HepG2 (cell line): ENCODE measurements around the gene VARS2. TPM values are rescaled to one million over a fixed set of nuclear protein-coding genes. Genes with fewer than 3 reads are reported as not detected.

Experiments
- ATAC-seq: fragments of 200-7000 bp; cut with Tn5 transposase; 3 replicates; pipeline ENCODE4 v1.9.1; 2020; ENCODE audit warnings: mild to moderate bottlenecking, moderate library complexity
- BruUV-seq: library from RNA; stranded (reverse); fragments of 400-500 nt; replicated peaks from 2 replicates; lab custom pipeline; 2021; lab: Mats Ljungman, UMichigan
- CTCF ChIA-PET: fragments of 300-600 bp; formaldehyde crosslinking; extraction: SDS; loops from one replicate; lab custom pipeline; 2021; ENCODE audit warnings: low total read pairs, inconsistent platforms, low intra/inter-chr PET ratio; lab: Yijun Ruan, JAX
- POLR2A ChIA-PET: fragments of 350-600 bp; sonication (Branson Sonifier 250); formaldehyde crosslinking; loops from one replicate; lab custom pipeline; 2020; ENCODE audit warnings: antibody characterized with exemption, inconsistent platforms; lab: Yijun Ruan, JAX
- DNase-seq: peaks from one replicate; pipeline ENCODE4 v3.0.0-alpha.2; 2015; ENCODE audit warnings: low spot score
- FAIRE-seq: peaks from 3 replicates; lab custom pipeline; 2011; peaks lifted over from hg19 to GRCh38; lab: Jason Lieb, UNC
- H2AFZ ChIP-seq: one replicate; pipeline ENCODE4 v1.6.1; 2011; ENCODE audit warnings: low read length, inconsistent platforms
- H3K27ac ChIP-seq: fragments of 300-600 bp; 3 replicates; pipeline ENCODE4 v1.8.0; 2011; ENCODE audit warnings: mixed run types, mild to moderate bottlenecking, mixed read lengths, low read length, inconsistent platforms; ENCODE audit not compliant: insufficient read depth; ENCODE audit errors: extremely low read length
- H3K27me3 ChIP-seq, 2 experiments: fragments of 200-600 bp in 1 of 2; 2 replicates in 1 of 2; 3 replicates in 1 of 2; pipeline versions ENCODE4 v1.6.0 to v1.8.0; 2011; ENCODE audit warnings: low read length in 2 of 2, mild to moderate bottlenecking in 2 of 2, moderate library complexity in 2 of 2, inconsistent platforms in 1 of 2; ENCODE audit not compliant: insufficient read depth in 2 of 2, control insufficient read depth in 1 of 2
- H3K36me3 ChIP-seq, 2 experiments: fragments of 200-600 bp in 1 of 2; replicated peaks in 1 of 2; 2 replicates in 1 of 2; 3 replicates in 1 of 2; pipeline versions ENCODE4 v1.5.1 to v1.8.0; 2011; ENCODE audit warnings: low read length in 2 of 2, inconsistent platforms in 1 of 2; ENCODE audit not compliant: insufficient read depth in 2 of 2, control insufficient read depth in 1 of 2
- H3K4me1 ChIP-seq: 2 replicates; pipeline ENCODE4 v1.5.1; 2012; ENCODE audit warnings: low read length, inconsistent platforms; ENCODE audit not compliant: insufficient read depth
- H3K4me2 ChIP-seq: 2 replicates; pipeline ENCODE4 v1.6.0; 2011; ENCODE audit warnings: low read depth, low read length, inconsistent platforms
- H3K4me3 ChIP-seq, 3 experiments: fragments of 200-600 bp in 1 of 3; sonication (generic), shearing (Covaris generic) in 1 of 3; replicated peaks in 1 of 3; 2 replicates each; pipeline ENCODE4 v1.5.1; 2011 to 2016; ENCODE audit warnings: low read length in 3 of 3, inconsistent platforms in 2 of 3, low read depth in 2 of 3, mild to moderate bottlenecking in 2 of 3, control low read depth in 1 of 3, mixed read lengths in 1 of 3; ENCODE audit not compliant: insufficient read depth in 1 of 3
- H3K79me2 ChIP-seq: one replicate; pipeline ENCODE4 v1.6.1; 2011; ENCODE audit warnings: low read length, inconsistent platforms; ENCODE audit not compliant: insufficient read depth
- H3K9ac ChIP-seq: 2 replicates; pipeline ENCODE4 v1.6.0; 2011; ENCODE audit warnings: mild to moderate bottlenecking, low read depth, low read length, inconsistent platforms; ENCODE audit not compliant: insufficient read depth
- H3K9me3 ChIP-seq: 2 replicates; pipeline ENCODE4 v1.5.1; 2012; ENCODE audit warnings: mild to moderate bottlenecking, low read length
- H4K20me1 ChIP-seq: 2 replicates; pipeline ENCODE4 v1.6.0; 2011; ENCODE audit warnings: inconsistent platforms, mild to moderate bottlenecking, low read length, moderate library complexity; ENCODE audit not compliant: insufficient read depth
- FIP1L1 ChIP-seq: fragments of 200-400 bp; formaldehyde crosslinking; IDR thresholded peaks from 2 replicates; pipeline ENCODE4 v1.6.1; 2018; ENCODE audit warnings: low read depth, mild to moderate bottlenecking, low read length, moderate library complexity, borderline replicate concordance; ENCODE audit not compliant: insufficient read depth
- GATAD1 ChIP-seq: IDR thresholded peaks from 2 replicates; pipeline ENCODE4 v1.6.1; 2016; ENCODE audit warnings: missing genetic modification reagents, missing compliant biosample characterization
- KAT2B ChIP-seq: fragments of 150-350 bp; IDR thresholded peaks from 2 replicates; pipeline ENCODE4 v1.6.1; 2014; ENCODE audit warnings: low read depth, low read length, borderline replicate concordance
- MLX ChIP-seq: IDR thresholded peaks from 2 replicates; pipeline ENCODE4 v1.6.1; 2016
- NFIB ChIP-seq: sonication (generic); formaldehyde crosslinking; IDR thresholded peaks from 2 replicates; pipeline ENCODE4 v1.9.0; 2021; ENCODE audit warnings: missing genetic modification reagents, mild to moderate bottlenecking, borderline replicate concordance
- TBX3 ChIP-seq: fragments of 450-650 bp; IDR thresholded peaks from 2 replicates; pipeline ENCODE4 v1.6.1; 2017; ENCODE audit warnings: antibody characterized with exemption, mild to moderate bottlenecking, inconsistent platforms, borderline replicate concordance
- ZMYM3 ChIP-seq: sonication (generic); formaldehyde crosslinking; IDR thresholded peaks from 2 replicates; pipeline ENCODE4 v1.5.1; 2020; ENCODE audit warnings: mild to moderate bottlenecking, missing genetic modification reagents
- ZNF235 ChIP-seq: sonication (generic); formaldehyde crosslinking; IDR thresholded peaks from 2 replicates; pipeline ENCODE4 v1.8.1; 2023; ENCODE audit warnings: mild to moderate bottlenecking, missing genetic modification reagents, borderline replicate concordance
- ZNF652 ChIP-seq: IDR thresholded peaks from 2 replicates; pipeline ENCODE4 v1.6.1; 2016; ENCODE audit warnings: low read depth, borderline replicate concordance
- WGBS: methylation state at CpG from one replicate; pipeline ENCODE4 v1.1.6; 2017; ENCODE audit warnings: low lambda C conversion rate; 5-methylcytosine and 5-hydroxymethylcytosine counted together
- in situ Hi-C: cut with HindIII; loops from 2 replicates; pipeline ENCODE4 v1.10.0; 2017; ENCODE audit warnings: low pct_unique_long_range_greater_than_20kb; ENCODE audit not compliant: extremely low pct_ligation_motif_present
- intact Hi-C: fragments of 100-400 bp; cut with micrococcal nuclease; formaldehyde crosslinking; loops from one replicate; pipeline ENCODE4 v1.10.0; 2022; ENCODE audit not compliant: unreplicated experiment
- polyA plus RNA-seq, 8 experiments: library from polyadenylated mRNA; depleted of rRNA in 3 of 8; stranded (reverse) in 7 of 8; unstranded in 1 of 8; fragments of >200 nt; fragmentation: Illumina TruSeq in 4 of 8; extraction: Trizol in 4 of 8; gene quantifications; 2 replicates each; pipeline versions ENCODE4 v1.2.1 to v1.2.3, GENCODE V29; 2011 to 2016; ENCODE audit warnings: low read depth in 4 of 8, missing spikeins in 1 of 8, mixed read lengths in 1 of 8; ENCODE audit not compliant: insufficient read depth in 1 of 8
- total RNA-seq, 5 experiments: library from RNA; depleted of rRNA; stranded (reverse); fragments of >200 nt; fragmentation: Illumina TruSeq; extraction: Trizol; gene quantifications; 2 replicates each; pipeline ENCODE4 v1.2.3, GENCODE V29; 2016; ENCODE audit warnings: low read depth in 1 of 5
- TF ChIP-seq, protein P1 (sequence below): IDR thresholded peaks from 2 replicates; pipeline ENCODE4 v1.6.1; 2012; ENCODE audit warnings: inconsistent platforms

Gene VARS2
- total and polyA plus RNA-seq, 2 of the 13 experiments (the other 11 are each of a cell fraction or from before 2014, with no cell fraction given), result 61.8 to 71.8 TPM

GRCh38 chr6:30902709-30903108 lies 11.3 kb upstream of the VARS2 start:
- Histone ChIP-seq H3K36me3 (peaks cover 10 to 22% of the 10 kb centered on the region in 2 experiments; a peak in 4 of 5 replicates), H3K4me1 (peaks cover 23% of the 10 kb centered on the region), H3K4me3 (no peak overlapping the region), H3K27ac (no peak overlapping the region), H3K27me3 (no peaks in the 10 kb centered on the region), H2AFZ (no peak overlapping the region), H4K20me1 (no peaks in the 10 kb centered on the region), H3K4me2 (no peak overlapping the region), H3K9ac (no peak overlapping the region), H3K9me3 (no peaks in the 10 kb centered on the region), H3K79me2 (no peaks in the 10 kb centered on the region)
- ChIA-PET CTCF (no interaction called here), POLR2A (no interaction called here)
- no peak for DNase-seq
- no peak for ATAC-seq
- in situ Hi-C loops (no loop called here), intact Hi-C loops (no loop called here)
- FAIRE-seq, result no peak
- WGBS, result 30% methylated on average over 5 of the region's 5 CpGs
- BruUV-seq, result no TSS peak
- TF ChIP-seq GATAD1 (CRISPR knock-in tag) (no peak), ZMYM3 (CRISPR knock-in tag) (0 out of 2 replicates have a peak, but pooled peaks have one; percentile 45), NFIB (CRISPR knock-in tag) (no peak), ZNF652 (CRISPR knock-in tag) (peak; percentile 72)
- TF ChIP-seq, protein P1, sequence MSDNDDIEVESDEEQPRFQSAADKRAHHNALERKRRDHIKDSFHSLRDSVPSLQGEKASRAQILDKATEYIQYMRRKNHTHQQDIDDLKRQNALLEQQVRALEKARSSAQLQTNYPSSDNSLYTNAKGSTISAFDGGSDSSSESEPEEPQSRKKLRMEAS, result 0 out of 2 replicates have a peak, but pooled peaks have one; percentile 18

DNA sequence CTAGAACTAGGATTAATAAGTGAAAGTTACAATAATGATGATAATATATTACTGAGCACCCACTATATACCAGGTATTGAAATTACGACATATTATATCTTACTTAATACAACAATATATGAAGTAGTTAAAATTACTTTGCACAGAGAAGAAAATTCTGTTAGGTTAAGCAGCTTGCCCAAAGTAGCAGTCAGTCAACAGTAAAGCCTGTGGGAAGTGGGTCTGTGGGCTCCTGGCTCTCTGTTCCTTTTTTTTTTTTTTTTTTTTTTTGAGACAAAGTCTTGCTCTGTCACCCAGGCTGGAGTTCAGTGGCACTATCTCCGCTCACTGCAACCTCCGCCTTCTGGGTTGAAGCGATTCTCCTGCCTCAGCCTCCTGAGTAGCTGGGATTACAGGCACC lies 10.8 kb upstream of the VARS2 start:
- no peaks in the 10 kb centered on the region for H4K20me1 ChIP-seq
- FAIRE-seq, result no peak
- peaks cover 2% of the 10 kb centered on the region for H3K79me2 ChIP-seq
- H3K27me3 ChIP-seq, result no peaks in the 10 kb centered on the region; a peak in 1 of 5 replicates
- in situ Hi-C loops, result no loop called here
- H3K9ac ChIP-seq, result no peak overlapping the region
- no peaks in the 10 kb centered on the region for H3K9me3 ChIP-seq
- H2AFZ ChIP-seq, result no peak overlapping the region
- H3K36me3 ChIP-seq, result peaks cover 10 to 16% of the 10 kb centered on the region in 2 experiments; a peak in 4 of 5 replicates
- no TSS peak for BruUV-seq
- no peak overlapping the region for H3K4me2 ChIP-seq
- peaks cover 23% of the 10 kb centered on the region for H3K4me1 ChIP-seq
- ChIA-PET CTCF (no interaction called here), POLR2A (interaction anchor here (5.4 kb wide), 1 partner anchor 19 kb away, joined by 45 read pairs; the partner anchor contains the start of gene DDR1)
- DNase-seq, result no peak
- no peak overlapping the region for H3K27ac ChIP-seq
- 88% methylated on average over 4 of the region's 4 CpGs for WGBS
- H3K4me3 ChIP-seq, result no peak overlapping the region
- TF ChIP-seq MLX (CRISPR knock-in tag) (no peak), KAT2B (no peak), FIP1L1 (no peak), TBX3 (no peak), ZNF235 (CRISPR knock-in tag) (no peak)
- intact Hi-C loops, result no loop called here
- no peak for ATAC-seq
